ENCODE measurements around the gene JMJD1C.

DNA sequence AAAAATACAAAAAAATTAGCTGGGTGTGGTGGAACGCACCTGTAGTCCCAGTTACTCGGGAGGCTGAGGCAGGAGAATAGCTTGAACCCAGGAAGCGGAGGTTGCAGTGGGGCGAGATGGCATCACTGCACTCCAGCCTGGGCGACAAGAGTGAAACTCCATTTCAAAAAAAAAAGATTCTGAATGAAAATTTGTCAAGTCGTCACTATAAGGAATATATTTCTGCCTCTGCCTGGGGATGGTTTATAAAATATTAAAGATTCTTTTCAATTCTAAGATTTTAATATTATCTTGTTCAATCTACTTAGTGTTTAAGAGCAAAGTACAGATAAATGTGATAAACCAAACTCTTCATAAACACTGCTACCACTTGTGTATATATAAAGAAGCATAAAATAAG, 185.4 kb downstream of the JMJD1C start:
- TF ChIP-seq ZNF274 (IDR thresholded peaks at IDR 0.05; ENCODE audit: low read depth, low read length) (no peak), YY1 (IDR thresholded peaks at IDR 0.05; ENCODE audit: insufficient read depth, insufficient read length) (no peak), SUZ12 (IDR thresholded peaks at IDR 0.05; ENCODE audit: extremely low read depth, insufficient read depth, insufficient read length) (no peak)

Measured in NT2/D1 (cell line).